Measurements from ENCODE around the gene ZNF330. TPM values are rescaled to one million over a fixed set of nuclear protein-coding genes. Genes with fewer than 3 reads are reported as not detected.

Gene ZNF330
- polyA plus RNA-seq, 3 donors: 21.6 to 38.9 (median 27.7) TPM

- Mint-ChIP-seq H3K4me1 (no peaks in the 10 kb centered on the region), H3K9me3 (peaks cover 0 to 10% (median 3%) of the 10 kb centered on the region in 7 donors), H3K4me3 (no peak overlapping the region), H3K27ac (no peak overlapping the region), H3K27me3 (ENCODE audit: low read depth in 3 of 3) (peaks cover 0 to 5% (median 3%) of the 10 kb centered on the region in 3 donors), H3K36me3 (no peaks in the 10 kb centered on the region)
- Histone ChIP-seq H3K9ac (ENCODE audit: insufficient read depth, low read length, poor library complexity, severe bottlenecking) (no peak overlapping the region), H3K27ac (ENCODE audit: low read depth in 1 of 2, low read length in 2 of 2) (no peak overlapping the region), H3K4me3 (replicated peaks in 1 of 3; ENCODE audit: low read depth in 2 of 3, low read length in 3 of 3) (no peak overlapping the region), H3K4me1 (ENCODE audit: control insufficient read depth in 1 of 2, insufficient read depth in 2 of 2, low read length in 2 of 2) (no peaks in the 10 kb centered on the region), H3K9me3 (replicated peaks in 1 of 2; ENCODE audit: control insufficient read depth in 1 of 2, insufficient read depth in 1 of 2, low read length in 2 of 2) (no peaks in the 10 kb centered on the region), H3K79me2 (ENCODE audit: insufficient read depth, low read length) (no peaks in the 10 kb centered on the region), H2AFZ (ENCODE audit: insufficient read depth, low read depth, low read length, poor library complexity, severe bottlenecking) (no peak overlapping the region), H4K20me1 (ENCODE audit: insufficient read depth, low read length) (no peaks in the 10 kb centered on the region), H3K27me3 (ENCODE audit: control insufficient read depth in 2 of 2, insufficient read depth in 2 of 2, low read length in 2 of 2) (no peaks in the 10 kb centered on the region), H3K36me3 (replicated peaks in 1 of 2; ENCODE audit: control insufficient read depth in 1 of 2, insufficient read depth in 2 of 2, low read length in 2 of 2) (no peaks in the 10 kb centered on the region), H3K4me2 (replicated peaks; ENCODE audit: extremely low read depth, low read length, poor library complexity, severe bottlenecking) (no peak overlapping the region)
- no peak for TF ChIP-seq CTCF (IDR thresholded peaks at IDR 0.05)
- DNase-seq: no peak
- intact Hi-C loops (cut with micrococcal nuclease): no loop called here
Measured at GRCh38 chr4:141258558-141258957, 37.9 kb downstream of the ZNF330 start.

GRCh38 chr4:141275834-141276233, 55.1 kb downstream of the ZNF330 start:
- Mint-ChIP-seq H3K9me3 (peaks cover 2 to 9% (median 3%) of the 10 kb centered on the region in 7 donors), H3K4me1 (no peaks in the 10 kb centered on the region), H3K36me3 (no peaks in the 10 kb centered on the region), H3K27me3 (ENCODE audit: low read depth in 3 of 3) (no peaks in the 10 kb centered on the region), H3K27ac (no peak overlapping the region), H3K4me3 (no peak overlapping the region)
- H3K27me3 ChIP-seq (ENCODE audit: control insufficient read depth in 2 of 2, insufficient read depth in 2 of 2, low read length in 2 of 2): no peaks in the 10 kb centered on the region
- H3K4me2 ChIP-seq (replicated peaks; ENCODE audit: extremely low read depth, low read length, poor library complexity, severe bottlenecking): no peak overlapping the region
- no peak for DNase-seq
- no peak overlapping the region for H3K27ac ChIP-seq (ENCODE audit: low read depth in 1 of 2, low read length in 2 of 2)
- H3K36me3 ChIP-seq (replicated peaks in 1 of 2; ENCODE audit: control insufficient read depth in 1 of 2, insufficient read depth in 2 of 2, low read length in 2 of 2): no peaks in the 10 kb centered on the region
- no peak for TF ChIP-seq CTCF (IDR thresholded peaks at IDR 0.05)
- H3K4me3 ChIP-seq (replicated peaks in 1 of 3; ENCODE audit: low read depth in 2 of 3, low read length in 3 of 3): no peak overlapping the region
- no peaks in the 10 kb centered on the region for H3K9me3 ChIP-seq (replicated peaks in 1 of 2; ENCODE audit: control insufficient read depth in 1 of 2, insufficient read depth in 1 of 2, low read length in 2 of 2)
- intact Hi-C loops (cut with micrococcal nuclease): no loop called here
- H2AFZ ChIP-seq (ENCODE audit: insufficient read depth, low read depth, low read length, poor library complexity, severe bottlenecking): no peak overlapping the region
- H3K79me2 ChIP-seq (ENCODE audit: insufficient read depth, low read length): no peaks in the 10 kb centered on the region
- WGBS (ENCODE audit: insufficient coverage): 23% methylated on average over 1 of the region's 1 CpG
- H3K9ac ChIP-seq (ENCODE audit: insufficient read depth, low read length, poor library complexity, severe bottlenecking): no peak overlapping the region
- H3K4me1 ChIP-seq (ENCODE audit: control insufficient read depth in 1 of 2, insufficient read depth in 2 of 2, low read length in 2 of 2): no peaks in the 10 kb centered on the region
- no peaks in the 10 kb centered on the region for H4K20me1 ChIP-seq (ENCODE audit: insufficient read depth, low read length)
